GM19468 (cell line): ENCODE measurements around the gene MIA.
"Not testable (repeated sequence)": the region's sequence is repeated elsewhere in the genome, so short reads cannot be mapped to it uniquely, and the experiment has no call there.

Experiments used
- ATAC-seq: cut with Tn5 transposase; IDR thresholded peaks from one replicate; pipeline ENCODE4 v1.9.1; 2021; ENCODE audit warnings: mild to moderate bottlenecking, moderate library complexity, moderate number of reproducible peaks; ENCODE audit not compliant: unreplicated experiment; ENCODE audit errors: extremely low read depth

The MIA gene

GRCh38 chr19:40750058-40750873 is 25.1 kb upstream of the MIA start, which contains the start of gene ACTMAP:
TSS of gene ACTMAP (minus strand) at chr19:40750477. CDS start at chr19:40749803, 674 bp downstream.
- peak; percentile 69 for ATAC-seq

- ATAC-seq = peak; percentile 47
Observed at GRCh38 chr19:40750874-40751537, 24.3 kb upstream of the MIA start, which contains the start of gene SNRPA. TSS of gene SNRPA (plus strand) at chr19:40751203. CDS start at chr19:40751409, 206 bp downstream.

GRCh38 chr19:40752257-40752781 is 23.0 kb upstream of the MIA start:
- no peak for ATAC-seq

- no peak for ATAC-seq
Observed at GRCh38 chr19:40754611-40755247, 20.6 kb upstream of the MIA start.

GRCh38 chr19:40755248-40755624 is 20.1 kb upstream of the MIA start:
- ATAC-seq = no peak

- no peak for ATAC-seq
Observed at GRCh38 chr19:40755791-40756190, 19.5 kb upstream of the MIA start.

- no peak for ATAC-seq
Observed at GRCh38 chr19:40756502-40757110, 18.7 kb upstream of the MIA start.

GRCh38 chr19:40758491-40758890 is 16.8 kb upstream of the MIA start:
- ATAC-seq = no peak

GRCh38 chr19:40759352-40759751 is 16.0 kb upstream of the MIA start:
- ATAC-seq = no peak

- ATAC-seq = no peak
Observed at GRCh38 chr19:40762754-40763470, 12.4 kb upstream of the MIA start.

- ATAC-seq = no peak
Observed at GRCh38 chr19:40763526-40763925, 11.8 kb upstream of the MIA start.

GRCh38 chr19:40763963-40764362 is 11.4 kb upstream of the MIA start:
- ATAC-seq = no peak

- ATAC-seq = not testable (repeated sequence)
Observed at GRCh38 chr19:40766385-40766784, 8.9 kb upstream of the MIA start.

GRCh38 chr19:40768869-40769268 is 6.5 kb upstream of the MIA start:
- no peak for ATAC-seq

- not testable (repeated sequence) for ATAC-seq
Observed at GRCh38 chr19:40771101-40771862, 4.0 kb upstream of the MIA start.

GRCh38 chr19:40775632-40776022 is 306 bp downstream of the MIA start:
- no peak for ATAC-seq

- ATAC-seq = no peak
Observed at GRCh38 chr19:40776364-40776763, 1.0 kb downstream of the MIA start.

- ATAC-seq = peak; percentile 67
Observed at GRCh38 chr19:40776932-40777644, 1.8 kb downstream of the MIA start.

- ATAC-seq = no peak
Observed at GRCh38 chr19:40777645-40777936, 2.3 kb downstream of the MIA start.
